GM19035 (cell line): ENCODE data around the gene MAPK8IP1.

Experiments
- ATAC-seq: cut with Tn5 transposase; IDR thresholded peaks from one replicate; pipeline ENCODE4 v1.9.1; 2021; ENCODE audit not compliant: unreplicated experiment

The MAPK8IP1 gene

DNA sequence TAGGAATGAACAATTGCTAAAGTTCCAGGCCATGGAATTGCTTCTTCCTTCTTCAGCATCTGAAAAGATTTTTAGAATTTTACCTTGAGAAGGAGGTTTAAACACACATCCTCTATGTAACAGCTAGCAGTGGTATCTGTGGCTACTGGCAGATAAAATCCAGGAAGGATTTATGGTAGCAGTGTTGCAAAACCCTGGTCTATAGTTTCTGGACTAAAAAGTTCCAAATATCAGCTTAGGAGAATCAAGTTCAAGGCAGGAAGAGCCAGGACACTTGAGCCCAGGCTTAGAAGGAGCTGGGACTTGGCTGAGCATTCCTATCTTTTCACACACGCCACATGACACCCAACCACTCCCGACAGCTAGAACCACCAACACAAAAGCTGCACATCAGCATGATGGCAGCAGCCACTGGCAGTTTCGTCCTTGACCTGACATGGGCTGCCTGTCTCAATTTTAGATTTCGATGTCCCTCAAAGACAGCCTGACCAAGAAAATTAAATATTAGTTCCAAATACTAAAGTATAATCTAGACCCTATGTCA is 51.1 kb downstream of the MAPK8IP1 start:
- ATAC-seq = no peak

DNA sequence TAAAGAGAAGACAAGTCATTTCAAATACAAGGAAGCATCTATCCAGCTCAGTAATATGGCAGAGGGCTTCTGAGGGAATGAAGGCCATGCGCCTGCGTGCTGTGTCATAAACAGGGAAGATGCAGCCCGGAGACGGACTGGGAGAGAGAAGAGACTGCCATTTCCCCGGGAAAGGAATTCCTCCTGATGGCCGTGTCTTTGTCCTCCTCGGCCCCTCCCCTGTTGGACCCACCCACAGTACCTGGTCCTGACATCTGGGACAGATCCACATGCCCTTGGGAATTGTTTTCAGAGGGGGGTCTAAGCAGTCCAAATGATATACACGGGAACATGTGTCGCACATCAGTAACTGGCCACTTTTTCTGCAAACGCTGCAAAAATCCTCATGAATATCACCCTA is 52.5 kb downstream of the MAPK8IP1 start:
- no peak for ATAC-seq

- no peak for ATAC-seq
Measured at GRCh38 chr11:45939836-45940235, 54.4 kb downstream of the MAPK8IP1 start.

GRCh38 chr11:45941285-45941684 is 55.8 kb downstream of the MAPK8IP1 start:
- ATAC-seq = no peak

GRCh38 chr11:45942381-45942780 is 56.9 kb downstream of the MAPK8IP1 start:
- ATAC-seq = no peak

- ATAC-seq = no peak
Measured at GRCh38 chr11:45945397-45945999, 60.0 kb downstream of the MAPK8IP1 start.

DNA sequence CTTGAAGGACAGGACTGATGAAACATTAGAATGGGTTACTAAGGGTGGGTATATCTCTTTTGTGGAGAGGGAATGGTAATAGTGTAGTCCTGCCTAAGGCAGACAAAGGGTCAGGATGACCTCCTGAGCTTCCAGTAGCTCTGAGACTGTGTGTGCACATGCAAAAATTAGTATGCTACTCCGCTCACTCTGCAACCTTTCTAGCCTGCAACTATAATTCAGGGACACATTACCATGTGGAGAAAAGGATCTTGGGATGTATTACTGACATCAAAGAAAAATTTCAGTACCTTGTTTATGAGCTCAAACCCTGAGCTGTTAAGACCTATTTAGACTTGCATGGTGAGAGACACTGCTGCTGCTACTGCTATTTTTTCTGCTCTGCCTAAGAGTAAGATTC is 62.4 kb downstream of the MAPK8IP1 start:
- ATAC-seq = no peak

DNA sequence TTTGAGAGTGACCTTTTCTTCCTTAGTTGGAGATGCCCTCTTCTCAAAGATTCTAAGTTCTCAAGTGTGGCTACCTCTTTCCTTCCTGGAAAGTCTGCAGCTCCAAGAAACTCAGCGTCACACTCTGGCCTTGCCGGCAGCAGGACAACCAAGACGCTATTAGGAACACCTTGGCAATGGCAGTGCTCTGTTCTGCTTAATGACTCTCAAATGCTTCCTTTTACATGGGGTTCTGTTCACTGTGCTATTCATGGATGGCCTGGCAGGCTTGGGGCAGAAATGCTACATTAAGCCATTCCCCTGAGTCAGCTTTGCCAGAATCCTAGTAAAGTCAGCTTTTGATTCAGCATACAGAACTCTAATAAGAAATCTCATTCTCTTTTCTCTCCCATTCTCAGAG is 62.9 kb downstream of the MAPK8IP1 start:
- no peak for ATAC-seq

GRCh38 chr11:45949992-45950407 is 64.5 kb downstream of the MAPK8IP1 start:
- ATAC-seq = no peak
